ENCODE measurements around the gene SPATA17.

DNA sequence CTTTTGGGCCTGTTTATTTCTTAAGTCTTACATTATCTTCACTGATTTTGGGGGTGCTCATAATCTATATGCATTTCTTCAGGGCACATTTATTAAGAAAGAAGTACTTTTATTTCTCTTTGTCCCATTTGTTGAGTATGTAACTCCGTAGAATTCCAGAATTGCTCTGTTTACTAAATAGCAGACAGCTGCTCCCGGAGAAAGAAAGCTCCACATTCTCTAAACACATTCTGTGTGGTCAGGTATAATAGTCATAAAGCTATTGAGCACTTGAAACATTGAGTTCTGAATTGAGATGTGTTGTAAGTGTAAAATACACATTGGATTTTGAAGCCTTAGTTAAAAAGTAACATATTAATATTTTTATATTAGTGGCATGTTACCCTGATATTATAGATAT lies 206.5 kb downstream of the SPATA17 start:
- TF ChIP-seq CTCF (IDR thresholded peaks at IDR 0.05) (no peak), POLR2A (IDR thresholded peaks at IDR 0.05) (no peak)

Data from adrenal gland (tissue), 5 donors.